OCI-LY7 (cell line): Measurements from ENCODE around the gene SRBD1. TPM values are rescaled to one million over a fixed set of nuclear protein-coding genes. Genes with fewer than 3 reads are reported as not detected.

Experiments used
- BruUV-seq: library from RNA; stranded (reverse); fragments of 400-500 nt; replicated peaks from 2 replicates; lab custom pipeline; 2021; lab: Mats Ljungman, UMichigan
- CTCF ChIA-PET: fragments of 300-600 bp; sonication (Branson Sonifier 250); formaldehyde crosslinking; loops from one replicate; lab custom pipeline; 2022; ENCODE audit warnings: antibody characterized with exemption; ENCODE audit not compliant: unreplicated experiment; lab: Charles Lee
- POLR2A ChIA-PET: fragments of 300-600 bp; sonication (Branson Sonifier 250); formaldehyde crosslinking; loops from one replicate; lab custom pipeline; 2022; ENCODE audit warnings: antibody characterized with exemption; lab: Charles Lee
- DNase-seq: peaks from one replicate; pipeline ENCODE4 v3.0.0-alpha.2; 2015; ENCODE audit warnings: low spot score
- H2AFZ ChIP-seq: fragments of 200-600 bp; sonication (generic), shearing (Covaris generic); 2 replicates; pipeline ENCODE4 v1.6.1; 2014; ENCODE audit warnings: mild to moderate bottlenecking, antibody characterized with exemption, low read length, moderate library complexity
- H3K27ac ChIP-seq: fragments of 200-600 bp; sonication (generic); 2 replicates; pipeline ENCODE4 v1.5.1; 2014; ENCODE audit warnings: mixed run types, low read depth, mild to moderate bottlenecking, moderate library complexity, low read length, inconsistent platforms; ENCODE audit not compliant: poor library complexity, severe bottlenecking
- H3K36me3 ChIP-seq: fragments of 200-600 bp; sonication (generic); 2 replicates; pipeline ENCODE4 v1.6.1; 2014; ENCODE audit warnings: mild to moderate bottlenecking, antibody characterized with exemption, low read length, moderate library complexity, mixed read lengths; ENCODE audit not compliant: insufficient read depth
- H3K4me1 ChIP-seq: fragments of 200-600 bp; sonication (generic); 2 replicates; pipeline ENCODE4 v1.5.1; 2014; ENCODE audit warnings: mild to moderate bottlenecking, low read length; ENCODE audit not compliant: insufficient read depth, poor library complexity, severe bottlenecking
- H3K4me2 ChIP-seq: fragments of 200-600 bp; sonication (generic); 2 replicates; pipeline ENCODE4 v1.6.1; 2014; ENCODE audit warnings: mild to moderate bottlenecking, low read length
- H3K4me3 ChIP-seq: fragments of 200-600 bp; sonication (generic); 2 replicates; pipeline ENCODE4 v1.5.1; 2014; ENCODE audit warnings: mild to moderate bottlenecking, low read depth, low read length; ENCODE audit not compliant: poor library complexity, severe bottlenecking
- H3K79me2 ChIP-seq: fragments of 200-600 bp; sonication (generic); 2 replicates; pipeline ENCODE4 v1.6.1; 2016; ENCODE audit warnings: low read depth, mild to moderate bottlenecking, low read length, moderate library complexity, mixed read lengths; ENCODE audit not compliant: insufficient read depth
- H3K9me2 ChIP-seq: fragments of 200-600 bp; sonication (generic); 2 replicates; pipeline ENCODE4 v1.6.1; 2016; ENCODE audit warnings: mild to moderate bottlenecking, low read length, mixed read lengths; ENCODE audit not compliant: insufficient read depth
- H3K9me3 ChIP-seq: fragments of 200-600 bp; sonication (generic); 2 replicates; pipeline ENCODE4 v1.6.1; 2014; ENCODE audit warnings: mild to moderate bottlenecking, mixed run types, low read length, mixed read lengths
- H4K20me1 ChIP-seq: fragments of 200-600 bp; sonication (generic); 2 replicates; pipeline ENCODE4 v1.6.1; 2014; ENCODE audit warnings: mild to moderate bottlenecking, antibody characterized with exemption, low read length, moderate library complexity, mixed read lengths; ENCODE audit not compliant: insufficient read depth
- CTCF ChIP-seq: fragments of 200-600 bp; sonication (generic); conservative IDR thresholded peaks from 2 replicates; pipeline ENCODE4 v1.5.1; 2014; ENCODE audit warnings: mild to moderate bottlenecking, antibody characterized with exemption, low read length, moderate library complexity, mixed read lengths
- EZH2phosphoT487 ChIP-seq: fragments of 200-600 bp; sonication (generic); IDR thresholded peaks from 2 replicates; pipeline ENCODE4 v1.6.1; 2018; ENCODE audit warnings: low read depth, borderline replicate concordance, mild to moderate bottlenecking, mixed run types, antibody characterized with exemption, low read length, moderate library complexity, mixed read lengths
- intact Hi-C: fragments of 100-400 bp; cut with micrococcal nuclease; formaldehyde crosslinking; loops from one replicate; pipeline ENCODE4 v1.10.0; 2022; ENCODE audit not compliant: unreplicated experiment
- total RNA-seq, 2 experiments: library from RNA; depleted of rRNA in 1 of 2; stranded (reverse); fragments of >200 nt in 1 of 2; shearing (Covaris generic) in 1 of 2; gene quantifications; 2 replicates each; pipeline ENCODE4 v1.2.3, GENCODE V29; 2014 to 2022

The SRBD1 gene
- total RNA-seq, 2 experiments from 2014 or later: 13.9 to 16.0 TPM

- intact Hi-C loops: loop anchor here (10.0 kb wide), 1 partner anchor 716 kb away; no protein-coding TSS in a partner anchor
- Histone ChIP-seq H3K9me3 (no peaks in the 10 kb centered on the region), H3K4me3 (no peak overlapping the region), H3K36me3 (no peaks in the 10 kb centered on the region), H3K79me2 (peaks cover 3% of the 10 kb centered on the region; the same call in 1 of the 2 replicates), H3K9me2 (no peaks in the 10 kb centered on the region), H3K4me1 (peaks cover 22% of the 10 kb centered on the region), H2AFZ (no peak overlapping the region), H3K27ac (no peak overlapping the region), H3K4me2 (no peak overlapping the region), H4K20me1 (no peaks in the 10 kb centered on the region; the same call in 1 of the 2 replicates)
- no peak for TF ChIP-seq EZH2phosphoT487
- no peak for TF ChIP-seq CTCF
- no TSS peak for BruUV-seq
- POLR2A ChIA-PET: interaction anchor here (0.9 kb wide), 1 partner anchor 187 kb away, joined by 3 read pairs; no protein-coding TSS in a partner anchor
- no peak for DNase-seq
- CTCF ChIA-PET: no interaction called here
Measured at GRCh38 chr2:45648636-45649035, 37.6 kb upstream of the SRBD1 start.

- no peaks in the 10 kb centered on the region for H3K9me2 ChIP-seq
- TF ChIP-seq CTCF (no peak), EZH2phosphoT487 (no peak)
- peaks cover 19% of the 10 kb centered on the region for H3K4me1 ChIP-seq
- ChIA-PET CTCF (no interaction called here), POLR2A (interaction anchor here (0.6 to 0.9 kb wide), 2 partner anchors 99 to 188 kb away, joined by 3 to 4 read pairs; no protein-coding TSS in a partner anchor)
- no peak overlapping the region for H3K27ac ChIP-seq
- no peaks in the 10 kb centered on the region for H3K36me3 ChIP-seq
- no peaks in the 10 kb centered on the region for H3K9me3 ChIP-seq
- intact Hi-C loops: loop anchor here (10.0 kb wide), 1 partner anchor 717 kb away; no protein-coding TSS in a partner anchor
- H2AFZ ChIP-seq: no peak overlapping the region
- H3K4me3 ChIP-seq: no peak overlapping the region
- H3K79me2 ChIP-seq: peaks cover 2% of the 10 kb centered on the region; the same call in 1 of the 2 replicates
- no TSS peak for BruUV-seq
- no peak overlapping the region for H3K4me2 ChIP-seq
- DNase-seq: no peak
- H4K20me1 ChIP-seq: no peaks in the 10 kb centered on the region; the same call in 1 of the 2 replicates
Measured at GRCh38 chr2:45647986-45648520, 37.0 kb upstream of the SRBD1 start.

- Histone ChIP-seq H3K27ac (no peak overlapping the region), H3K36me3 (no peaks in the 10 kb centered on the region), H3K9me3 (no peaks in the 10 kb centered on the region), H2AFZ (no peak overlapping the region), H3K4me1 (peaks cover 14% of the 10 kb centered on the region), H3K79me2 (no peaks in the 10 kb centered on the region), H4K20me1 (no peaks in the 10 kb centered on the region), H3K9me2 (no peaks in the 10 kb centered on the region), H3K4me2 (no peak overlapping the region), H3K4me3 (no peak overlapping the region)
- ChIA-PET CTCF (no interaction called here), POLR2A (interaction anchor here (0.6 kb wide), 1 partner anchor 98 kb away, joined by 4 read pairs; no protein-coding TSS in a partner anchor)
- intact Hi-C loops: loop anchor here (10.0 kb wide), 1 partner anchor 717 kb away; no protein-coding TSS in a partner anchor
- BruUV-seq: no TSS peak
- no peak for TF ChIP-seq EZH2phosphoT487
- no peak for TF ChIP-seq CTCF
- DNase-seq: no peak
Measured at GRCh38 chr2:45647356-45647755, 36.3 kb upstream of the SRBD1 start.
